Epithelial cell of esophagus (primary cell): ENCODE data around the gene TFF2.

Experiments used
- DNase-seq: peaks from one replicate; pipeline ENCODE4 v3.0.0; 2010; ENCODE audit warnings: low read depth
- H3K4me3 ChIP-seq: 2 replicates; pipeline ENCODE4 v1.5.1; 2011; ENCODE audit warnings: mild to moderate bottlenecking, low read length, control low read depth
- CTCF ChIP-seq: IDR thresholded peaks from 2 replicates; pipeline ENCODE4 v1.5.1; 2011; ENCODE audit warnings: low read depth, mild to moderate bottlenecking, low read length, control low read depth, inconsistent platforms; ENCODE audit not compliant: insufficient read depth; ENCODE audit errors: missing control alignments

TFF2 gene

GRCh38 chr21:42316891-42317290, 33.9 kb downstream of the TFF2 start:
- TF ChIP-seq CTCF = no peak

GRCh38 chr21:42315296-42315891, 35.4 kb downstream of the TFF2 start, which contains the start of gene TFF3:
Gene TFF3 (minus strand): TSS chr21:42315409. CDS start chr21:42315374, 35 bp downstream.
- TF ChIP-seq CTCF = no peak
- H3K4me3 ChIP-seq = no peak within 1 kb of the TSS
- peak; percentile 47 for DNase-seq

More at GRCh38 chr21:42316891-42317290, 33.9 kb downstream of the TFF2 start:
- no peak for DNase-seq
- H3K4me3 ChIP-seq = no peak overlapping the region

GRCh38 chr21:42314616-42315295, 36.0 kb downstream of the TFF2 start:
- no peak for TF ChIP-seq CTCF
- no peak overlapping the region for H3K4me3 ChIP-seq
- DNase-seq = no peak

GRCh38 chr21:42313501-42313969, 37.3 kb downstream of the TFF2 start:
- TF ChIP-seq CTCF = no peak
- DNase-seq = no peak
- H3K4me3 ChIP-seq = no peak overlapping the region

- no peak overlapping the region for H3K4me3 ChIP-seq
- TF ChIP-seq CTCF = no peak
- no peak for DNase-seq
Measured at GRCh38 chr21:42312626-42313104, 38.1 kb downstream of the TFF2 start.

- H3K4me3 ChIP-seq = no peak overlapping the region
- TF ChIP-seq CTCF = no peak
- DNase-seq = no peak
Measured at GRCh38 chr21:42311816-42312625, 38.8 kb downstream of the TFF2 start.
